H1 (cell line): ENCODE data around the gene IST1. TPM values are rescaled to one million over a fixed set of nuclear protein-coding genes. Genes with fewer than 3 reads are reported as not detected.

ENCODE experiments used
- CTCF ChIA-PET: fragments of 300-600 bp; sonication (Branson Sonifier 250); formaldehyde crosslinking; loops from one replicate; lab custom pipeline; 2021; ENCODE audit not compliant: partially characterized antibody; lab: Charles Lee
- POLR2A ChIA-PET: fragments of 300-600 bp; sonication (Branson Sonifier 250); formaldehyde crosslinking; loops from one replicate; lab custom pipeline; 2021; ENCODE audit warnings: inconsistent platforms; ENCODE audit not compliant: partially characterized antibody; lab: Charles Lee
- DNase-seq, 2 experiments: peaks; one replicate each; pipeline versions ENCODE4 v3.0.0 to v3.0.0-alpha.2; 2010 to 2022; ENCODE audit warnings: low spot score in 2 of 2, low read depth in 1 of 2, mixed read lengths in 1 of 2
- FAIRE-seq: peaks from 2 replicates; lab custom pipeline; 2011; peaks lifted over from hg19 to GRCh38; lab: Jason Lieb, UNC
- H2AFZ ChIP-seq: 2 replicates; pipeline ENCODE4 v1.8.1; 2012; ENCODE audit warnings: low read length, inconsistent platforms
- H2AK5ac ChIP-seq: 2 replicates; pipeline ENCODE4 v1.6.1; 2013; ENCODE audit warnings: low read depth, low read length
- H2BK120ac ChIP-seq: replicated peaks from 2 replicates; pipeline ENCODE3; 2013; ENCODE audit warnings: low read depth, low read length, inconsistent platforms
- H2BK12ac ChIP-seq: 2 replicates; pipeline ENCODE4 v1.6.1; 2013; ENCODE audit warnings: low read depth, low read length
- H2BK15ac ChIP-seq: 2 replicates; pipeline ENCODE4 v1.6.1; 2013; ENCODE audit warnings: low read length
- H2BK20ac ChIP-seq: 2 replicates; pipeline ENCODE4 v1.6.1; 2013; ENCODE audit warnings: low read length
- H2BK5ac ChIP-seq: 2 replicates; pipeline ENCODE4 v1.6.1; 2013; ENCODE audit warnings: low read depth, low read length
- H3K14ac ChIP-seq: 2 replicates; pipeline ENCODE4 v1.6.1; 2013; ENCODE audit warnings: inconsistent platforms; ENCODE audit not compliant: insufficient read length
- H3K18ac ChIP-seq: 2 replicates; pipeline ENCODE4 v1.6.1; 2013; ENCODE audit warnings: low read length; ENCODE audit errors: extremely low read depth
- H3K23ac ChIP-seq: 2 replicates; pipeline ENCODE4 v1.6.1; 2013; ENCODE audit warnings: inconsistent platforms; ENCODE audit not compliant: insufficient read length
- H3K23me2 ChIP-seq: 2 replicates; pipeline ENCODE4 v1.6.1; 2013; ENCODE audit warnings: low read depth, low read length
- H3K27ac ChIP-seq: 2 replicates; pipeline ENCODE4 v1.6.1; 2011; ENCODE audit warnings: low read depth, low read length, inconsistent platforms
- H3K27me3 ChIP-seq, 4 experiments: replicated peaks in 1 of 4; 1 replicate in 1 of 4; 2 replicates in 3 of 4; pipeline versions ENCODE4 v1.6.1 to v1.8.1; 2011 to 2013; ENCODE audit warnings: low read length in 3 of 4, mild to moderate bottlenecking in 3 of 4, inconsistent platforms in 2 of 4, mixed read lengths in 2 of 4, moderate library complexity in 1 of 4; ENCODE audit not compliant: control insufficient read depth in 3 of 4, insufficient read depth in 3 of 4; ENCODE audit errors: extremely low read depth in 1 of 4
- H3K36me3 ChIP-seq, 4 experiments: 2 replicates each; pipeline versions ENCODE4 v1.6.1 to v1.8.1; 2011 to 2013; ENCODE audit warnings: mild to moderate bottlenecking in 4 of 4, low read length in 3 of 4, moderate library complexity in 2 of 4, control low read depth in 1 of 4, inconsistent platforms in 1 of 4; ENCODE audit not compliant: insufficient read depth in 4 of 4, control insufficient read depth in 2 of 4
- H3K4ac ChIP-seq: replicated peaks from 2 replicates; pipeline ENCODE3; 2013; ENCODE audit warnings: low read length, low read depth, mixed read lengths, inconsistent platforms; ENCODE audit not compliant: insufficient read length
- H3K4me1 ChIP-seq, 4 experiments: replicated peaks in 1 of 4; 1 replicate in 1 of 4; 2 replicates in 3 of 4; pipeline versions ENCODE4 v1.6.1 to v1.8.1; 2011 to 2013; ENCODE audit warnings: low read length in 3 of 4, inconsistent platforms in 2 of 4, mixed read lengths in 1 of 4; ENCODE audit not compliant: insufficient read depth in 4 of 4, control insufficient read depth in 3 of 4
- H3K4me2 ChIP-seq, 2 experiments: 2 replicates each; pipeline versions ENCODE4 v1.6.1 to v1.8.1; 2011 to 2013; ENCODE audit warnings: low read depth in 2 of 2, low read length in 2 of 2, control low read depth in 1 of 2, inconsistent platforms in 1 of 2, mild to moderate bottlenecking in 1 of 2; ENCODE audit not compliant: insufficient read depth in 1 of 2
- H3K4me3 ChIP-seq, 4 experiments: fragments of 200-600, 300-600 bp in 1 of 4; sonication (generic), shearing (Covaris generic), sonication (Bioruptor Twin) in 1 of 4; 2 replicates each; pipeline versions ENCODE4 v1.5.1 to v1.8.1; 2011 to 2016; ENCODE audit warnings: low read length in 4 of 4, low read depth in 3 of 4, control low read depth in 2 of 4, inconsistent platforms in 2 of 4, mild to moderate bottlenecking in 2 of 4, mixed read lengths in 1 of 4, moderate library complexity in 1 of 4; ENCODE audit not compliant: insufficient read depth in 2 of 4; ENCODE audit errors: extremely low read depth in 1 of 4
- H3K56ac ChIP-seq: replicated peaks from 2 replicates; pipeline ENCODE3; 2013; ENCODE audit warnings: low read depth, mild to moderate bottlenecking, mixed read lengths, low read length, inconsistent platforms; ENCODE audit not compliant: insufficient read length
- H3K79me1 ChIP-seq: 2 replicates; pipeline ENCODE4 v1.6.1; 2013; ENCODE audit warnings: low read depth, low read length, control low read depth
- H3K79me2 ChIP-seq, 2 experiments: 2 replicates each; pipeline versions ENCODE4 v1.6.1 to v1.8.1; 2012 to 2013; ENCODE audit warnings: low read length in 2 of 2, mild to moderate bottlenecking in 2 of 2, inconsistent platforms in 1 of 2; ENCODE audit not compliant: insufficient read depth in 2 of 2, control insufficient read depth in 1 of 2
- H3K9ac ChIP-seq, 4 experiments: replicated peaks in 1 of 4; 1 replicate in 1 of 4; 2 replicates in 3 of 4; pipeline versions ENCODE4 v1.6.1 to v1.8.1; 2011 to 2013; ENCODE audit warnings: low read depth in 3 of 4, low read length in 3 of 4, control low read depth in 2 of 4, mild to moderate bottlenecking in 2 of 4, moderate library complexity in 2 of 4, inconsistent platforms in 1 of 4; ENCODE audit errors: extremely low read depth in 1 of 4
- H3K9me3 ChIP-seq, 2 experiments: 2 replicates each; pipeline versions ENCODE4 v1.6.1 to v1.8.1; 2012 to 2013; ENCODE audit warnings: mild to moderate bottlenecking in 2 of 2, moderate library complexity in 2 of 2, control low read depth in 1 of 2, inconsistent platforms in 1 of 2, low read depth in 1 of 2, low read length in 1 of 2, mixed read lengths in 1 of 2; ENCODE audit not compliant: insufficient read depth in 2 of 2
- H4K20me1 ChIP-seq, 2 experiments: replicated peaks in 1 of 2; 2 replicates each; pipeline versions ENCODE3 to v1.8.1; 2011 to 2013; ENCODE audit warnings: inconsistent platforms in 2 of 2, low read length in 2 of 2, mild to moderate bottlenecking in 1 of 2; ENCODE audit not compliant: insufficient read depth in 2 of 2, control insufficient read depth in 1 of 2
- H4K5ac ChIP-seq: 2 replicates; pipeline ENCODE4 v1.6.1; 2013; ENCODE audit warnings: low read length, low read depth, mixed read lengths, inconsistent platforms; ENCODE audit not compliant: insufficient read length
- H4K8ac ChIP-seq: 2 replicates; pipeline ENCODE4 v1.8.0; 2013; ENCODE audit warnings: mild to moderate bottlenecking, moderate library complexity, low read length, inconsistent platforms; ENCODE audit not compliant: insufficient read depth; ENCODE audit errors: extremely low read depth
- H4K91ac ChIP-seq: replicated peaks from 2 replicates; pipeline ENCODE3; 2013; ENCODE audit warnings: low read length, mixed read lengths, inconsistent platforms; ENCODE audit not compliant: insufficient read length
- ASH2L ChIP-seq: fragments of 200-600, 300-600 bp; sonication (generic); IDR thresholded peaks from one replicate; pipeline ENCODE4 v1.7.1; 2017; ENCODE audit warnings: low read length
- CBX5 ChIP-seq: fragments of 300-800, 300-1000 bp; sonication (generic); IDR thresholded peaks from 2 replicates; pipeline ENCODE4 v1.7.1; 2016; ENCODE audit warnings: antibody characterized with exemption, low read length, low read depth
- CREB1 ChIP-seq: IDR thresholded peaks from 2 replicates; pipeline ENCODE4 v1.6.1; 2012; ENCODE audit warnings: inconsistent platforms
- CTBP2 ChIP-seq: IDR thresholded peaks from 2 replicates; pipeline ENCODE4 v1.7.0; 2011; ENCODE audit warnings: borderline replicate concordance, mild to moderate bottlenecking, moderate library complexity, mixed read lengths, low read length; ENCODE audit not compliant: insufficient read depth, insufficient read length
- E2F6 ChIP-seq: IDR thresholded peaks from 2 replicates; pipeline ENCODE4 v1.6.1; 2012; ENCODE audit warnings: inconsistent platforms
- GABPA ChIP-seq: IDR thresholded peaks from 2 replicates; pipeline ENCODE4 v1.6.1; 2011; ENCODE audit warnings: mild to moderate bottlenecking, low read length, moderate library complexity, borderline replicate concordance; ENCODE audit not compliant: insufficient read depth
- POLR2A ChIP-seq, 2 experiments: IDR thresholded peaks; 1 replicate in 1 of 2; 2 replicates in 1 of 2; pipeline ENCODE4 v1.6.1; 2011; ENCODE audit warnings: low read depth in 2 of 2, low read length in 2 of 2, mild to moderate bottlenecking in 2 of 2; ENCODE audit errors: control extremely low read depth in 1 of 2
- POLR2AphosphoS5 ChIP-seq: IDR thresholded peaks from 2 replicates; pipeline ENCODE4 v1.6.1; 2011; ENCODE audit warnings: low read depth, low read length
- POU5F1 ChIP-seq: IDR thresholded peaks from 2 replicates; pipeline ENCODE4 v1.6.1; 2011; ENCODE audit warnings: low read depth, mild to moderate bottlenecking, low read length, moderate library complexity
- RAD21 ChIP-seq, 2 experiments: IDR thresholded peaks in 1 of 2; conservative IDR thresholded peaks in 1 of 2; 2 replicates each; pipeline ENCODE4 v1.6.1; 2011; ENCODE audit warnings: low read depth in 2 of 2, low read length in 2 of 2, improper control_type of control experiment in 1 of 2, inconsistent platforms in 1 of 2, mild to moderate bottlenecking in 1 of 2, moderate library complexity in 1 of 2
- RBBP5 ChIP-seq: IDR thresholded peaks from 2 replicates; pipeline ENCODE4 v1.7.1; 2012; ENCODE audit warnings: low read depth, mild to moderate bottlenecking, inconsistent platforms, low read length, moderate library complexity, borderline replicate concordance
- SRF ChIP-seq: IDR thresholded peaks from 2 replicates; pipeline ENCODE4 v1.6.1; 2011; ENCODE audit warnings: mild to moderate bottlenecking, low read depth, low read length, moderate library complexity
- TEAD4 ChIP-seq: IDR thresholded peaks from 2 replicates; pipeline ENCODE4 v1.6.1; 2012; ENCODE audit warnings: low read depth, low read length, inconsistent platforms, mixed read lengths
- YY1 ChIP-seq: IDR thresholded peaks from 2 replicates; pipeline ENCODE4 v1.6.1; 2011; ENCODE audit warnings: low read depth, mild to moderate bottlenecking, low read length
- WGBS, 2 experiments: shearing (Covaris generic) in 1 of 2; methylation state at CpG; one replicate each; pipeline versions ENCODE4 v1.1.6 to v1.1.7; 2013 to 2015; ENCODE audit warnings: low lambda C conversion rate in 2 of 2, mixed read lengths in 2 of 2, inconsistent platforms in 1 of 2, low coverage in 1 of 2, missing lambda C conversion rate in 1 of 2; ENCODE audit not compliant: insufficient replicate concordance in 2 of 2, insufficient coverage in 1 of 2, insufficient read length in 1 of 2; ENCODE audit errors: extremely low coverage in 1 of 2, missing lambda C conversion rate in 1 of 2; 5-methylcytosine and 5-hydroxymethylcytosine counted together
- polyA plus RNA-seq, 7 experiments: library from polyadenylated mRNA; depleted of rRNA in 3 of 7; stranded (reverse) in 5 of 7; unstranded in 2 of 7; fragments of >200 nt in 5 of 7; fragments of 200-250 nt in 2 of 7; gene quantifications; 1 replicate in 5 of 7; 2 replicates in 1 of 7; 4 replicates in 1 of 7; pipeline versions ENCODE4 v1.2.1 to v1.2.3, GENCODE V29; 2011 to 2013; ENCODE audit warnings: missing spikeins in 2 of 7, mixed read lengths in 2 of 7
- total RNA-seq: library from RNA; stranded (reverse); fragmentation: NEBNext Ultra II Directional; extraction: Animal tissue kit (Norgen Biotek cat#: 25700); gene quantifications from 2 replicates; pipeline ENCODE4 v1.2.1, GENCODE V29; 2021

The IST1 gene
- total and polyA plus RNA-seq, 2 of the 8 experiments (the other 6 are each of a cell fraction or from before 2014, with no cell fraction given): 190 to 248 TPM

- H4K8ac ChIP-seq: no peak overlapping the region
- H4K91ac ChIP-seq: no peak overlapping the region
- no peak overlapping the region for H2AK5ac ChIP-seq
- no peaks in the 10 kb centered on the region for H3K23me2 ChIP-seq
- H2BK15ac ChIP-seq: no peak overlapping the region
- H2BK120ac ChIP-seq: no peak overlapping the region
- no peak overlapping the region for H3K4ac ChIP-seq
- H3K36me3 ChIP-seq: peaks cover 2 to 33% (median 3%) of the 10 kb centered on the region in 4 experiments; a peak in 4 of 8 replicates
- peaks cover 3% of the 10 kb centered on the region for H3K79me1 ChIP-seq
- no peak overlapping the region for H3K56ac ChIP-seq
- FAIRE-seq (no peak), DNase-seq (no peak)
- H3K27ac ChIP-seq: no peak overlapping the region
- H3K18ac ChIP-seq: no peak overlapping the region
- ChIA-PET POLR2A (interaction anchor here (0.7 to 2.0 kb wide), 4 partner anchors 12 to 103 kb away, joined by 3 to 6 read pairs (median 4); partner anchors contain the start of gene AP1G1), CTCF (interaction anchor here (0.7 to 1.2 kb wide), 3 partner anchors 8 to 410 kb away, joined by 3 to 4 read pairs (median 3); no protein-coding TSS in a partner anchor)
- H3K27me3 ChIP-seq: no peaks in the 10 kb centered on the region
- H3K4me1 ChIP-seq: peaks cover 0 to 2% (median under 1%) of the 10 kb centered on the region in 4 experiments; a peak in 5 of 7 replicates
- no peak overlapping the region for H4K5ac ChIP-seq
- peaks cover 31 to 38% of the 10 kb centered on the region in 2 experiments for H4K20me1 ChIP-seq
- H3K9me3 ChIP-seq: no peaks in the 10 kb centered on the region
- no peak overlapping the region for H3K9ac ChIP-seq
- 89% methylated on average over 7 of the region's 7 CpGs; no CpG with 5 or more reads in 1 of the 2 experiments for WGBS, 2 experiments
- no peak overlapping the region for H2AFZ ChIP-seq
- H3K23ac ChIP-seq: no peak overlapping the region
- no peak overlapping the region for H2BK5ac ChIP-seq
- H3K79me2 ChIP-seq: peaks cover 68 to 100% of the 10 kb centered on the region in 2 experiments
- H3K4me3 ChIP-seq: no peak overlapping the region
- no peak overlapping the region for H3K14ac ChIP-seq
- H2BK12ac ChIP-seq: no peak overlapping the region
- no peak overlapping the region for H2BK20ac ChIP-seq
- H3K4me2 ChIP-seq: no peak overlapping the region
- no peak for TF ChIP-seq CBX5
- TF ChIP-seq POLR2A (IDR thresholded peaks at IDR 0.05; ENCODE audit: control extremely low read depth in 1 of 2, low read depth in 2 of 2, low read length in 2 of 2): no peak
- TF ChIP-seq E2F6: no peak
- TF ChIP-seq POU5F1: no peak
- TF ChIP-seq RBBP5: no peak
- no peak for TF ChIP-seq RAD21 (IDR thresholded peaks at IDR 0.05 in 1 of 2, conservative IDR thresholded peaks at IDR 0.05 in 1 of 2; ENCODE audit: low read depth in 2 of 2, low read length in 2 of 2)
- no peak for TF ChIP-seq YY1
- TF ChIP-seq CTBP2: no peak
- no peak for TF ChIP-seq POLR2AphosphoS5
- no peak for TF ChIP-seq ASH2L
- TF ChIP-seq TEAD4: no peak
- TF ChIP-seq CREB1: no peak
- TF ChIP-seq GABPA: no peak
- no peak for TF ChIP-seq SRF
These were observed 15.8 kb downstream of the IST1 start for GRCh38 chr16:71911121-71911520.
